COR-L47 (cell line): ENCODE results near the gene NBPF3.

ENCODE experiments used
- DNase-seq: peaks from one replicate; lab custom pipeline; 2025; lab: John Stamatoyannopoulos, UW

NBPF3 gene

DNA sequence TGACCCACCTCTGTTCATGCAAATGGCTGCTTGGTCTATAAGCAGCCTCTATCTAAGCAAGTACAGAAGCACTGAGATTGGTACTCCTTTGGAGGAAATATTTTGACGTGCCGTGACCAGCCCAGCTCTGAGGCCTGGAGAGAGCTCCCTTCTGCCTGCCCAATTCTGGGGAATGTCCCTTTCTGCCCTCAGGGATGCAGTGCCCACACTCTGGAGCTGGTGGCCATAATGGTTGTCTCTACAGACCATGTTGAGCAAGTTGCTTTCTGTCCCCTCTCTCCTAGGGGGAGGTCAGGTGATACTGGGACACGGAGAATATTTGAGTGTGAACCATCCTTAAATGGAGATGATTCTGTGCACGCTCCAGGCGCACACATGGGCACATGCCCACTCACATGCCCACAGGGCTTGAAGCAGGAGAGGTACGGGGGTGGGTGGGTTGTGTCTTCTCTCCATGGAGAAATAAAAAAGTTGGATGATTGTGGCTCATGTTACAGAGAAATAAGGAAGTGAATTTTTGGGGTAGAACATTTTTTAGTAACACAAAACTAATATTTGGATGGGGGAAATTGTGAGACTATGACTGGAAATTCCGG lies 55.4 kb downstream of the NBPF3 start:
- no peak for DNase-seq

DNA sequence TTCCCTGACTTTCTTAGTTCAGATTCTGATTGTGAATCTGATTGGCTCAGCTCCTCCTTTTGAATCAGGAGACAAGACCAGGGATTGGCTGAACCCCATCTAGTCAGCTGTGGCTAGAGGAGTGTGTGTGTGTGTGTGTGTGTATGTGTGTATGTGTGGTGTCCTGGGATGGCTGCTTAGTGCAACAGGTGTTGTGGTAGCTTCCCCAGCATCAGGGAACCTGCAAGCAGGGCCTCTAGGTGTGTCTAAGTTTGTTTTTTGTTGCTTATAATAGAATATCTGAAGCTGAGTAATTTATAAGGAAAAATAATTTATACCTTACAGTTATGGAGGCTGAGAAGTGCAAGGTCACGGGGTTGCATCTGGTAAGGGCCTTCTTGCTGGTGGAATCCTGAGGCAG lies 56.1 kb downstream of the NBPF3 start:
- no peak for DNase-seq

DNA sequence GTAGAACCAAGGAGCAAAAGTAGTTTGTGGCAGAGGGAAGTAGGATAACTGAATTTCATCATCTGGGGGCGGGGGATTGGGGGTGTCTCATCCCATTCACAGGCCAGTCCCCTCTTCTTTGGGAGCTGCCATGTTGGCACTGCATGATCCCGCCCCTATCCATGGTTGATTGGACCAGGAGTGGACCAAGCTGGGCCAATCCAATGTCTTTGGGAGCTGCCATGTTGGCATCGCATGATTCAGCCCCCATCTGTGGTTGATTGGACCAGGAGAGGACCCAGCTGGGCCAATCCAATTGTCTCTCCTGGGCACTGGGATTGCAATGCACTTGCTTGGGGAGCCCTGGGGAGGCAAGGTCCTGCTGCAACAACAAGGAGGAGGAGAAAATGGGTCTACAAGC lies 56.9 kb downstream of the NBPF3 start:
- DNase-seq: no peak

DNA sequence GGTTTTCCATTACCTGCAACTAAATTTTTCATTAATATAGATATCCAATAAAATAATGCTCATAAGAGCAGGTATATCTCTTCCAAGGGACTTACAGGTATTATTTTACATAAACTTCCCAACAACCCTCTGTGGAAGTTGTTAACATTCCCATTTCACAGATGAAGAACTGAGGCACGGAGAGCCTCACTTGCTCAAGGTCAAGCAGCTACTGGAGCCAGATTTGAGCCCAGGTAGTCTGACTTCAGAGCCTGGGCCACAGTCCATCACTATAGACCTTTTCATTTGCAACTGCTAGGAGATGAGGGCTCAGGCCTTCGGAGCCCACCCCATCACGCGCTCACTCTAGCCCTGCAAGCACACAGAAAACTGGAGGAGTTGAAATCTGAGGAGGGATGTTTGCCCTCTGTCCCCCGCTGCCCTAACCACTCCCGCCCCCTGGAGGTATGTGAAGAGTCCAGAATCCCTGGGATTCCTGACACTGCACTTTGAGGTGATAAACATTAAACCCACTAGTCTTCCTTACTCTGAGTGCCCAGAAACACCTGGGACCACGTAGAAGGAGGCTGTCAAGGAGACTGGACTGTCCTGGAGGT lies 57.6 kb downstream of the NBPF3 start:
- DNase-seq: no peak

DNA sequence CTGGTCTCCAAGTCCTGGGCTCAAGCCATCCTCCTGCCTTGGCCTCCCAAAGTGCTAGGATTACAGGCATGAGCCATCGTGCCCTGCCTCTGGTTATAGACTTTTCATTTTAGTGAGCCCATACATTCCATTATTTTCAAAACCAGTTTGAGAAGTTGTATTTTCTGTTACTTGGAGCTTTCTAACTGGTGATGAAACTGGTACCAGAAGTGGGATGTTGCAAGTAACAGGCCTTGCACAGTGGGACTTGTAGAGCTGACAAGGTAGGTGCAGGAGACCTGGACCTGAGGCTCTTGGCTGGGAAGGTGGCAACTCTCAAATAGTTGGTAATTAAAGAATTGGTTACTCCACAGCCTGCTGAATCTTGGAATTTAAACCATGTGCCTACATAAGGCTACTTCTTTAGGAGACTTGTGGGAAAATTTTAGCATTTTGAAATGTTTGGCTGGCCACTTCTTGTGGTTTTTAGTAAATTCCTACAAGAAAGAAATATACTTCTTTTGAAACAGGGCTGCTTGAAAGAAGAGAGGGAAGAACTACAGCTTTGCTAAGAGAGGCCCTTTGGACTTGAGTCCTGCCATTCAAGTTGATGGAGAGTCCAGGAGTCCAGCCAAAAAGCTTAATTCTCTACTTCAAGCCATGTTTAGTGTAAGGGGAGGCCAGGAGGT lies 59.5 kb downstream of the NBPF3 start:
- no peak for DNase-seq

DNA sequence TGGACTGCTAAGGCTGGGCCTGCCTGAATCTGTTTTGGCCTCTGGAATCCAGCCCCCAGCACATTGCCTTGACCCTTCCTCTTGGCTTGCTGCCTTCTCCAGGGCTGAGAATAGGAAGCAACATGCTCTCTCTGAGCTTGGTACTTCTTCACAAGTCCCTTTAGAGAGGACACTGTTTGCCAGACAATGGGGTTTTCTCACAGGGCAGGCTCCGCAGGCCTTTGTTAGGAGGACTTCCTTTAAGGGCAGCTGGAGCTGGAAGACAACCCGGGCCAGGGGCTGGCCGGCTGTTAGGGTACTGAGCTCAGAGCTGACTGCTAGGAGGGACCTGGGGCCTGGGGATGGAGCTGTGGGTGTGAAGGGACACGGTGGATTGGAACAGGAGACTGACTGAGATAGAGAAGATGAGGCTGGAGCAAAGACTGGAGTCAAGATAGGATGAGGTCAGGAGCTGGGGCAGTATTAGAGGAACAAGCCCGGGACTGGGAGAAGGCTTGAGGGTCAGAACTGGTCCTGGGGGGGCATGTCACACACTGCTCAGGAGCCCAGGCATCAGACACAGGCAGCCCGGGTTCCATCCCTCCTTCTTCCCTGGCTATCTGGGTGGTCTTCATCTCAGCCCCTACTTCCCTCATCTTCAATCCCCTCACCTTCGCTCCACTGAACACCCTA lies 63.9 kb downstream of the NBPF3 start:
- no peak for DNase-seq

DNA sequence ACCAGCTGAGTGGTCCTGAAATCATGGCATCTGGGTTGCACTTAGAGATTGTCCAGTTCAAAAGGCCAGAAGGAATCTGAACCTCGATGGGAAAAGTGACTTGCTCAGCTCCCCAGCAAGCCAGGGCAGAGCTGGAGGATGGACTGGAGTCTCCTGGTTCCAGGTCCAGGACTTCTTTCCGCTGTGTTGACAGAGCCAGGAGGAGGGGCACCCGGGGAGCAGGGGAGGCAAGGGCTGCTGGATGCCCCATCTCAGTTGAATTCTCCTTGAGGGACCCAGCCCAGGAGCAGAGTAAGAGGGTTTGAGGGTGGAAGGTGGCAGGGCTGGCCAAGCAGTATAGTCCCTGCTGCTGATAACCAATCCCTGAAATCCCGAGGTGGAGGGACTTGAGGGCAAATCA lies 66.9 kb downstream of the NBPF3 start:
- no peak for DNase-seq

DNA sequence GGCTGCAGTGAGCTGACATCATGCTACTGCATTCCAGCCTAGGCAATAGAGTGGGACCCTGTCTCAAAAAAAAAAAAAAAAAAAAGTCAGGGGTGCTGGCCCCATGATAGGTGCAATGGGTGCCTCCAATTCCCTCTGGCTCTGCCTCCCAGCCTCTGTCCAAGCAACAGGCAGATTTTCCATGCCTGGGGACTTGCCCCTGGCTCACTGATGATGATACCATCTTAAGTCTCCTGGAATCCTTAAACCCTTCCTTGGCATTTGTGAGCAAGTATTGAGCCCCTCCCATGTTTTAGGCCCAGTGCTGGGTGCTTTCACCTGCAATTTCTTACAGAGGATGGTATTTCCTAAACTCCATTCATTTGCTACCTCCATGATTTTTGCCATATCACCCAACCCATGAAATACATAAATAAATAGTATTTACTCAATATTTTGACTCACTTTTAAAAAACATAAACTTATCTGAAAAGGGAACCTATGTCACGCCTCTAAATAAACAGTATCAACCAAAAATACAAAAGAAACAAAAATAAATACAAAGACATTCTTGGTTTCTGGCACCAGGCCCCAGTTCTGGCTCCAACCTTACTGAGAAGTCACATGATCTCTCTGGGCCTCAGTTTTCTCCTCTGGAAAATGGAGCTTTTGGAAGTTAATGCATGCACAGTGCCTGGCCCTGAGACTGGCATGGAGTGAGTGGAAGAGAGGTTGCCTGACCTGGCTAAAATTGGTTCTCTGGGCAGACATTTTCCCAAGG lies 67.8 kb downstream of the NBPF3 start:
- no peak for DNase-seq

DNA sequence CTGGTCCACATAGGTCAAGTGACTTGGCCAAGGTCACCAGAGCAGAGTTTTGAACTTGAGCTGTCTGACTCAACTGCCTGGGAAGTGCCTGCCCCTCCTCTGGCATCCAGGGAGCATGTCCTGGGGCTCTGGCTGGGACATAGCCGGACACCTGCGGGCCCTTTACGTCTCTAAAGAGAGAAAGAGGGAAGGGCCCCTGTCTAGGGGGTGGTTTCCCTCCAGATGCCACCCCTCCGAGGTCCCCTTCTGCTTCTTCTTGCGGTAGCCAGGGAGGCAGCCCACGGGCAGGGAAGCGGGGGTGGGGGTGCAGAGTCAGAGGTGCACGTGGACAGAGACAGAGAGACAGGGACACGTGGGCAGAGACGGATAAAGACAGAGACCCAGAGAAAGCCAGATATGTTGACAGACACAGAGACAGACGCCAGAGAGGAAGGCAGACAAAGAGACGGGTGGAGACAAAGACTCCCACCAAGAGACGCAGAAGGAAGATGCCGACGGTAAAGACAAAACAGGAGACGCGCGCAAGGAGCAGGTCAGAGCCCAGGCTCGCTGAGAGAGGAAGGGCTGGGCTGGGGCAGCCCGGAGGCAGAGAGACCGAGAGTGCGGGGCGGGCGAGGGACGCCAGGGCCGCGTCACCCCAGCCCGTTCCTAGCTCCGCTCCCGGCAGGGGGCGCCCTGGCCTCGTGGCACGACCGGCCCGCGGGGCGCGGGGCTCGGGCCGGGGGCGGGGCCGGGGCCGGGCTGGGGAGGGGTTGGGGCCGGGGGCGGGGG lies 68.8 kb downstream of the NBPF3 start:
- DNase-seq: no peak

DNA sequence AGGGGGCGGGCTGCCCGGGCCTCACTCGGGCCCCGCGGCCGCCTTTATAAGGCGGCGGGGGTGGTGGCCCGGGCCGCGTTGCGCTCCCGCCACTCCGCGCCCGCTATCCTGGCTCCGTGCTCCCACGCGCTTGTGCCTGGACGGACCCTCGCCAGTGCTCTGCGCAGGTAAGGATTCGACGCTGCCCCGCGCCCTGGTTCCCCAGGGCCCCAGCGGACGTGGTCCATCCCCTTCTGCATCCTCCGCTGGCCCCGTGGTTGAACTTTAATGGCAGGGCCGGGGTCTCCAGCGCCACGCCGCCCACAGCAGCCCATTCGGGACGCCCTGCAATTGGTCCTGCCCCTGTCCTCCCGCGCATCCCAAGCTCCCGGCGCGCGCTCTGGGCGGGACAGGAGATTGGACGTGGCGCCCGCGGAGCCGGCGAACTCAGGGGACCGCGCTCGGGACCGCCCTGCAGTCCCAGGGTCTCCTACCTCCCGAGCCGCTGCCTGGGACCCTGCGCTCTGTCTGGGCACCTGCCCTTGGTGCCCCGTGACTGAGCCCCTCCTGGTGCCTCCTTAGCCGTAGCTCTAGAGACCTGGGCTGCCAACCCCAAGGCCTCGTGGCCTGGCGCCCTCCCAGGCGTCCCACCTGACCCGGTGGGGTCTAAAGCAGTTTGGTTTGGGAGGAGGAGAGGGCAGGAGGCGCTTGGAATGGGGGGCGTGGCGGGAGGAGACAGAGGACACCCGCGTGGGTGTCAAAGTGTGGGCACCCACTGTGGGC lies 69.6 kb downstream of the NBPF3 start, which contains the start of gene ALPL:
ALPL (plus strand) TSS at position 73 of the 762 bp plus-strand sequence. CDS start 44,659 bp downstream, outside the sequence.
- DNase-seq: no peak

DNA sequence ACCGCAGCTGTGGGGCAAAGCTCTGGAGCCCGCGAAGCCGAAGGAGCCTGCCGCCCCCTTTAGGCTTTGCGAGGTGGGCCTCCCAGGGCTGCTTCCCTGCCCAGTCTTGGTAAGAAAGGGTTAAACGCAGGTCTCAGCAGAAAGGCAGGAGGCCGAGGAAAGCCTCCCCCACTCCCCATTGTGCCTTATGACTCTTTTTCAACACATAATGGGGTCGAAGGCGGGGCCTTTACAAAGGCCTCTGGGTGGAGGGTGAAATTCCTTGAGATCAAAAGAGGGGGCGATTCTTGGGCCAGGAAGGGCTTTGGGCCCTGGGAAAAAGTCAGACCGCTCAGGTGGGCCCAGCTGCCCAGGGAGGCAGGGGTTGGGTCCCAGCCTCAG lies 70.2 kb downstream of the NBPF3 start:
- DNase-seq: no peak

DNA sequence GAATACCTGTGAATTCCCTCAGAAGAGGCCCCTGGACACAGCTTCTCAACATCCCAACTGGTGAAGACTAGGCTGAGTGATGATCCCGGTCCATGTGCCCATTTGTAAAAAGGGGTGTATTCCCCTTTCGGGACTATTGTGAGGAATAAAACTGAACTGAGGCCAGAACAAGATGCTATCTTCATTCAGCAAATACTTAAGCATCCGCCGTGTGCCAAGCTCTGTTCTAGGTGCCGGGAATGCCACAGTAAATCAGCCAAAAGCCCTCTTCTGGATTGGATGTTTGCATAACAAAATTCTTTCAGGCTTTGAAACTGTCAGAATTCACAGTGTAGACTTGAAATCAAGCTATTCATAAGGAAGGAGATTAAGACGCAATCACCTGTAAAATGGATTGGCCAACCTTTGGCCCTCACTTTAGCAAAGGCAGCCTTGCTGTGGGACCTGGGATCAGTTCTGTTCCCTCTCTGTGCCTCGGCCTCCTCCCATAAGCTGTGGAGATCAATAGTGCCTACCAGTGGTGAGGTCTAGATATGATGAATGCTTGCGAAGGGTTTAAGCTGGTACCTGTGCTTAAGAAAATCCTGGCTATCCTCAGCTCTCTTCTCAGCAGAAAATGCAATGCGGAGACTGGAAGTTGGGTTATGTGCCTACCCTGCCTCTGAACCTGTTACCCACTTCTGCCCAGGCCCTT lies 71.1 kb downstream of the NBPF3 start:
- DNase-seq: no peak

DNA sequence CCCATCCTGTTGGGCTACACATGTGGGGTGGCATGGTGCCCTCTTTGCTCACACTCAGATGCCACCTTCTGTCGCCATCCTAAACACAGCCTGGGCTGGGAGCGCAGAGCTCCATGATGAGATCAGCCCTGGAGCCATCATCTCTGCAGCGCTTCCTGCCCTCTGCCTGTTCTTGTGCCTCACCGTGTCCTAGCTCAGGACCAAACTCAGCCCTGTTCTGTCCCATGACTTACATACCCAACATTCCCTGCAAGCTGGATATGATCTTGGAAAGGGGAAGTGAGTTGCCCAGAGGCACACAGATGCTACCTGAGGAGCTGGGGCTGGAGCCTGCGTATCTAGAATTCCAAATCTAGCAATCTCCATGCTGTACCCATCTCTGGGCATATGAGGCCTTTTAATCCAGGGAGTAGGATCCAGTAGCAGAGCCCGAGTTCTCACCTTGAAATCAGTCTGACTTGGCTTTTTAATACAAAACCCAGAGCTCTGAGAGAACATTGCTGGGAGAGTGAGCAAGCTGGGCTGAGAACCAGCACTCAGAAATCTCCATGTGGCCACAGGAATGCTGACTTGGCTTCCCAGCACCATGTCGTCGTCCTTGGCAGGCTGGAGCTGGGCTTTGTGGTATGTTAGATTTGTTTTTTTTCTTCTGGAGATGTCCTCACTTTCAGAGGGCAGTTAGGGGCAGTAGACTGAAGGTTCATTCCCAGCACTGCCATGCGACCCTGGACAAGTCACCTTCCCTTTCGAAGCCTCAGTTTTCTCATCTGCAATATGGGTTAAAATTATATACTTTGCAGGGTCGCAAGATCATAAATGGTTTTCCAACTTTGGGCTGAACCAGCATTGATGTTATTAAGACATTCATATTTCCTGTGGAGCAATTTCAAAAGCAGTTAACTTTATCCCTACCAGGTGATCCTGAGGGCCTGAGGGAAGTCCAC lies 71.9 kb downstream of the NBPF3 start:
- DNase-seq: no peak

DNA sequence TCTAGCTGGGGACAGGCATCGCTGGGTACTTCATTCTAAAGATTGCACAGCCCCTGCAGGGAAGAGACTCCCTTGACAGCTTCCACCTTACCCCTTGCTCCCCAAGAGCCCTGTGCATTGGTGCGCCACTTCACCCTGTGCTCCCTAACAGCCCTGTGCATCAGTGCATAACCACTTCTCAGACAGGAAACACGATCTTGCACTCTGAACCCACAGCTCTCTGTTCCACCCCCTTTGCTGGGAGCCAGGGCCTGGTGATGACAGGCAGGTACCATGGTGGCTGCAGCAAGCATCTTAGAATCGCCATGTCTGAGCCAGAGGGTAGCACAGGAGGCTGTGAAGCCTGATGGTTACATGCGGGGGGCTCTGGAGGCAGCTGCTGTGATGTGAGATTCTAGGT lies 74.3 kb downstream of the NBPF3 start:
- no peak for DNase-seq

DNA sequence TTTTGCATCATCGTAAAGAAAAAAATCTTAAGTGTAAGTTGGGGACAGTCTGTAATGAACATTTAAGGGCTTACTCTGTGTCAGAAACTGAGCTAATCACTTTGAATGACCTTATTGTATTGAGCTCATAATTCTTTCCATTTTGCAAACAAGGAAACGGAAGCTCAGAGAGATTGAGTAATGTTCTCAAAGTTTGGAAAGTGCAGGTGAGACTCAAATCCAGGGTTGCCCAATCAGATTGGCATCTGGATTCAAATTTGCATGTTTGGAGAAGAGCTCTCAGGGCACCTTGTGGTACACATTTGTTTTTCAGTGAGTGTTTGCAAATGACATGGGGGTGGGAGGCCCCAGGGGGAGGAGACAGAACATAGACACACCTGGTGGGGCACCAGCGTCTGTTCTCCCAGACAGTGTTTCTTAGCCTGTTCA lies 77.2 kb downstream of the NBPF3 start:
- DNase-seq: no peak

DNA sequence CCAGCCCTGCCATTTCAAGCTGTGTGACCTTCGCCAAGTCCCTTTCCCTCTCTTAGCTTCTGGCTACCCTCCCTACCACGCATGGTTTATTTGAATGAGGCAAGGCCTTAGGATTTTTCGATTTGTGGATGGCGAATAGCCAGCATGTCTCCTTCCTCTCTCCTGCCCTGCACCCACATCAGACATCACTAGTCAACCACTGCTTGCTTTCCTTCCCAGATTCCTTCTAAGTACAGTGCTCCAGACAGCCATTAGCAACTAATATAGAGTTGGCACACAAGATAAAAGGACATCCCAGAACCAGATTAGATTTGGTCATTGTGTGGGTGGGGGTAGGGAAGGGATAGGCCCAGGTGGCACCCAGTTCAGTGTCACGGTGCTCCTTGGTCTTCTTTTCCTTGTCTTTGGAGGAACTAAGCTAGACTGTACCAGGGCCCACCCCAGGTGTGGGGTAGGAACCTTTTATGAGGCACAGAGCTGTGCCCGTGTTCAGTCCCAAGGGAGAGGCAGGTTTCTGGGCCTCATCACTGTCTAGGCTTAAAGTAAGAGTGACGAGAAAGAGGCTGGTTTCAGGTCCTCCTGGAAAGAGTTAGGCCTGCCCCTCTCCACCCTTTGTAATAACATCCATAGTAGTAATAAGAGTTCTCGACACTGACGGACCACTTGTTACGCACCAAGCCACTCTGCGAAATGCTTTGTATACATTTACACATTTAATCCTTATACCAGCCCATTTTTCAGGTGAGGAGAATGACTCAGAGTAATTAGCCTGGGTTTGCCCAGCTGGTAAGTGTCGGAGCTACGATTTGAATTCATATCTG lies 77.9 kb downstream of the NBPF3 start:
- DNase-seq: no peak

DNA sequence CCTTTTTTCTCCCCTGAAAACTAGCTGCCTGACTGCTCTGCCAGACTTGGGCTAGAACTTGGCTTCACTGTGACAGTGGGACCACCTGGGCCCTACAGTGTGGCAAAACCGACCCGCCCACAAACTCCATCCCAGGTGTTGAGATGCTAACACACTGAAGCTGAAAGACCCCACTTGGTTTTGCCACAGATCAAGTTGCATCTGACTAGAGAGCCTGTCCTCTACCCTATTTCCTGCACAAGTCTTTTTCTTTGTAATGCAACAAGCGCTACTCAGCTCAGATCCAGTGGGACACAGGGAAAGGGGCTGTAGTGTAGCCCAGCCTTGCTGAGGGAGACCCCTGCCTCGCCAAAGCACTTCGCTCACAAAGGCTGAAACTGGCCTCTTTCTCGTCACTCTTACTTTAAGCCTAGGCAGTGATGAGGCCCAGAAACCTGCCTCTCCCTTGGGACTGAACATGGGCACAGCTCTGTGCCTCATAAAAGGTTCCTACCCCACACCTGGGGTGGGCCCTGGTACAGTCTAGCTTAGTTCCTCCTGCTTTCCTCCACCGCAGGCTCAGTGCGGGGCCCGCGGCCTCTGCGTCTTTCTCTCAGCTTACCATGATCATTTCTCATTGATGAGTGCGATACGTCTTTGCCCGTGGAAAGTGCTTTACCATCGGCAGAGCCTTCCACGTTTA lies 79.0 kb downstream of the NBPF3 start:
- no peak for DNase-seq
